GM11168 (cell line): Measurements from ENCODE around the gene TSEN34.

Experiments used
- in situ Hi-C: fragments of 300-500 bp; cut with MboI; formaldehyde crosslinking; loops from one replicate; pipeline ENCODE4 v1.12.0; 2022; ENCODE audit warnings: low sequenced_read_pairs; ENCODE audit not compliant: unreplicated experiment

The TSEN34 gene

DNA sequence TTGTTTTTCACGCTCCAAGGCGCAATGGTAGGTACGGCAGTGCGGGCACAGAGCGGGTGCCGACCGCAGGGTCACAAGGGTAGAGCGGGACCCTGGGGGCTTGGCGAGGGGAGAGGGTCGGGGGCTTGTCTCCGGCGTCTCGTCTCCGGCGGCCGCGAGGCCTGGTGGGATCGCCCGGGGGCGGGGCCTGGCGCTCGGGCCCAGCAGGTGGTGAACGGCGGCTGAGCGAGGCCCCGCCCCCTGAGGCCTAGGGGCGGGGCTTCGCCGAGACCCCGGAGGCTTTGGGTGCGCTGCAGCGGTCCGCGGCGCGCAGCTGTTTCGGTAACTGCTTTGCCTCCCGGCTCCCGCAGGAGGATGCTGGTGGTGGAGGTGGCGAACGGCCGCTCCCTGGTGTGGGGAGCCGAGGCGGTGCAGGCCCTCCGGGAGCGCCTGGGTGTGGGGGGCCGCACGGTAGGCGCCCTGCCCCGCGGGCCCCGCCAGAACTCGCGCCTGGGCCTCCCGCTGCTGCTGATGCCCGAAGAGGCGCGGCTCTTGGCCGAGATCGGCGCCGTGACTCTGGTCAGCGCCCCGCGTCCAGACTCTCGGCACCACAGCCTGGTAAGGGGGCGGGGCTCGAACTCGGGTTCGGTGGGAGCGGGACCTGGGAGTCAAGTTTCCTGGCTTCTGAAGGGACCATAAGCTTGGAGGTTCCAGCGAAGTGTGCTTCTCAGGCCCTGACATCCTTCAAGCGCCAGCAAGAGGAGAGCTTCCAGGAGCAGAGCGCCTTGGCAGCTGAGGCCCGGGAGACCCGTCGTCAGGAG, at the start of gene TSEN34:
Gene TSEN34, plus strand, starts transcription at position 298 of the 800 bp plus-strand sequence. Its CDS starts 57 bp downstream, at position 355.
- in situ Hi-C loops = no loop called here

DNA sequence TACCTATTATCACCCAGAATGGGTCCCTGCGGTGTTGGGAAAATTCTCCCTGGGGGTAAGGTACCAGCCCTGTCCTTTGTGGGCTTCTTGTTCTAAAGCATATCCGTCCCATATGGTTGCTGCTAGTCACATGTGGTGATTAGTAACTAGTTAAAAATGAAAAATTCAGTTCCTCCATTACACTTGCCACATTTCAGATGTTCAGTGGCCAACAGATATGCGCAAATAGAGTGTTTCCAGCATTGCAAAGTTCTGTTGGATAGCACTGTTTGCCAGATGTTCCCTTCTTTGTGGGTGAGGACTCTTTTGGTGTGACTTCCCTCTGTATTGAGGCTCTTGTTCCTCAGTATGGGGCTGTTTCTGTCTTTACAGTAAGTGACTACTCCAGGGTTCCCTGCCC, 49.8 kb upstream of the TSEN34 start:
- in situ Hi-C loops = no loop called here

DNA sequence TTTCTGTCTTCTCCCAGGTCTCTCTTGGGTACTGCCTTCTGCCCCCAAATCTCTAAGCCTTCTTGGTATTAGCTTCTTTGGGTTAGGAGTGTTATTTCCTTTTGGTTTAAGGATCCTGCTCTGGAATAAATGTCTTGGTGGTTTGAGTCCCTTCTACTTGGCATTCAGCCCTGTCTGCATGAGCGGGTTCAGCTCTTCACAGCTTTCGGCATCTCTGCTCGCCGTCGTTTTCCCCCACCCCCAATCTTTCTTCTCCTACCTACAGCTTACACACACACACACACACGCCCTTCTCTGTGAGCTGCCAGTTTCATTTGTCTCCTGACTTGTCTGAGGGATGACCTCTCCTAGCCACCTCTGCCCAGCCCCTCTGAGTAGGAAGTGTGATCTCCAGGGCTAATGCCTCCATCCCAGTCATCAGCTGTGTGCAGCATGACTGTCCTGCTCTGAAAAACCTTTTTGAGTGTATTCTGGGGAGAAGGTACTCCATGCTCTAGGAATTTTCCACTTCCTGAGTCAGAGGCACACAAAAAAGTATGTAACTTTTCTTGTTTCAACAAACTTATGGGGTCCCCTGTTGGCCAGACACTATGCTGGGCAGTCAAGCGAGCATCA, 48.8 kb upstream of the TSEN34 start:
- in situ Hi-C loops = no loop called here

DNA sequence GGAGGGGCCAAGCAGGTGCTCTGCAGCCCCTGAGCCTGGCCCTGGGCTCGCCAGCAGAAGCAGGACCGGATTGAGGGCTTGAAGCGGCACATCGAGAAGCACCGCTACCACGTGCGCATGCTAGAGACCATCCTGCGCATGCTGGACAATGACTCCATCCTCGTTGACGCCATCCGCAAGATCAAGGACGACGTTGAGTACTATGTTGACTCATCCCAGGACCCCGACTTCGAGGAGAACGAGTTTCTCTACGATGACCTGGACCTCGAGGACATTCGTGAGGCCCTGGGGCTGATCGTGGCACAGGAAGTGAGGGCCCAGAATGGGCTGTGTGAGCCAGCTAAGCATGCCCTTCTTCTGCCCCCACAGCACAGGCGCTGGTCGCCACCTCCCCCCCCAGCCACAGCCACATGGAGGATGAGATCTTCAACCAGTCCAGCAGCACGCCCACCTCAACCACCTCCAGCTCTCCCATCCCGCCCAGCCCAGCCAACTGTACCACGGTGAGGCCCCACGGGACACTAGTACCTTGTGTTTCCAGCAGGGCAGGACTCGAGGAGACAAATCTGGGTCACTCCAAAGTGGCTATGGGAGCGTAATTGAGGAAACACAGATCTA, 45.5 kb upstream of the TSEN34 start:
- in situ Hi-C loops = no loop called here

DNA sequence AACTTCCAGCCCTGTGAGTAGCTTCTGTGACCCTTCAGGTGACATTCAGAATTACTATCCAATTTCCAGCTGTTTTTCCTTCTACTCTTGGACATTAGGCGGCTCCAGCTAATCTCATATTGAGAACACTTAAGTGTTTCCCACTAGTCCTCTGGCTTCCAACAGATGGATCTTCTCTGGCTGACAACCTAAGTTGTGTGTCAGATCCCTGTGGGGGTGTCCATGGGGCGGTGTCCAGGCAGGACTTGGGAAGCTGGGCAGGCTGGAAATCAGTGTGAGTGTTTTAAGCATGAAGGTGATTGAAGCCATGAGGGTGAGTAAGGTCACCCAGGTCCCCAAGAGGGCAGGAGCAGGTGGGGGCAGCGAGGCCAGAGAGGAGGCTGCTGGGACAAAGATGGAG, 43.4 kb upstream of the TSEN34 start:
- in situ Hi-C loops = no loop called here

DNA sequence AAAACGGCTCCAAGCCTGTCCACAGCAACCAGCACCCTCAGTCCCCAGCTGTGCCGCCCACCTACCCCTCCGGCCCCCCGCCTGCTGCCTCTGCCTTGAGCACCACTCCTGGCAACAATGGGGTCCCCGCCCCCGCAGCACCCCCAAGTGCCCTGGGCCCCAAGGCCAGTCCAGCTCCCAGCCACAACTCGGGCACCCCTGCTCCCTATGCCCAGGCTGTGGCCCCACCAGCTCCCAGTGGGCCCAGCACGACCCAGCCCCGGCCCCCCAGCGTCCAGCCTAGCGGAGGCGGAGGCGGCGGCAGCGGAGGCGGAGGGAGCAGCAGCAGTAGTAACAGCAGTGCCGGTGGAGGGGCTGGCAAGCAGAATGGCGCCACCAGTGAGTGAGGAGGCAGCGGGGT, 43.0 kb upstream of the TSEN34 start:
- in situ Hi-C loops = no loop called here

DNA sequence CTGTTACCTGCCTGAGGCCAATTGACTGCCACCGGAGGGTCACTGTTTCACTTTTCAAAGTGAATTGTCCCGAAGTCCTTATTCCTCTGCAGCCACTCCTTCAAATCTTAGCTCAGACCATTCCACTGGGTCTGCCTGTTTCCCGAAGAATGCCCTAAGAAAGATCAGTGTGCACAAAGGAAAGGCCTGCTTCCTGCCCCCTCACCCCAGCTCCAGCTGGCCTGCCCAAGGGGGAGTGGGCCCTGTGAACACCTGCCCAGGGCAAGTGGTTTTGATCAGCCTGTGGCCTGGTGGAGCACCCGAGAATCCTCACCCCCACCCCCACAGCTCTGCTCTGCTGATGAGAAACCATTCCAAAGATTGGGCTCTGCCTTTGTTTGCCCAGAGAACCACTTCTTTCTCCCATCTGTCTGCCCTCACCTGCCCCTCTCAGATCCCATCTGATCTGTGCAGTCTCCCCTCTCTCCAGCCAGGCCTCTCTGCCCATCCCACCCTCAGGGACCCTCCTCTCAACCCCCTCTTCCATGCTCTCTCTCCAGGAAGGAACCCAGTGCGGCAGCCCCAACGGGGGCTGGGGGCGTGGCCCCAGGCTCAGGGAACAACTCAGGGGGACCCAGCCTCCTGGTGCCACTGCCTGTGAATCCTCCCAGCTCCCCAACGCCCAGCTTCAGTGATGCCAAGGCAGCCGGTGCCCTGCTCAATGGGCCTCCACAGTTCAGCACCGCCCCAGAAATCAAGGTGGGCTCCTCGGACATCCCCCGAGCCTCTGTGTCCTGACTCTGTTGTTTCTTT, 41.9 kb upstream of the TSEN34 start:
- in situ Hi-C loops = no loop called here

DNA sequence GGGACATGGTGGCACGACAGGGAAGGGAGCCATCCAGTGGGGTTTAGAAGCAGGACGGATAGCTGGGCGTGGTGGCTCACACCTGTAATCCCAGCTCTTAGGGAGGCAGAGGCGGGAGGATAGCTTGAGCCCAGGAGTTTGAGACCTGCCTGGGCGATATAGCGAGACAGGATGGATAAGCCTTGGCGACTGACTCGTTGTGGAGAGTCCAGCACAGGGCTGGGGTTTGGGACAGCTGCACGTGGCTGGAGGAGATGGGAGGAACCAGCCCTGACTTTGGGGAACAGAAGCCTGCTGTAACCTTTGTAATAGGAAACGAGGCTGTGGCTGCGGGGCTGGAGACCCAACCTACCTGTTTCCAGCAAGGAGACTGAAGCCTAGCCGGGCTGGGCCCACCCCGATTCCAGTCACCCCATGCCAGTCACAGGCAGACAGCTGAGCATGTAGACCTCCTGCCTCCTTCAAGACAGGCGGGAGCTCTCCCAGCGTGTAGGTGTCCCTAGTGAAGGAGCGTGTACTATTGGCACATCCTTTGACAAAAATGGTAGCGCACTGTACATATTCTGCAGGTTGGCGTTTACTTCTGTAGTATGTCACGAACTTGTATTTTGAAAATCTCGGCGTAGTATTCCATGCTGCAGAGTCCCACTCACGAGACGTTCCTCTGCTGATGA, 39.6 kb upstream of the TSEN34 start:
- in situ Hi-C loops = no loop called here

DNA sequence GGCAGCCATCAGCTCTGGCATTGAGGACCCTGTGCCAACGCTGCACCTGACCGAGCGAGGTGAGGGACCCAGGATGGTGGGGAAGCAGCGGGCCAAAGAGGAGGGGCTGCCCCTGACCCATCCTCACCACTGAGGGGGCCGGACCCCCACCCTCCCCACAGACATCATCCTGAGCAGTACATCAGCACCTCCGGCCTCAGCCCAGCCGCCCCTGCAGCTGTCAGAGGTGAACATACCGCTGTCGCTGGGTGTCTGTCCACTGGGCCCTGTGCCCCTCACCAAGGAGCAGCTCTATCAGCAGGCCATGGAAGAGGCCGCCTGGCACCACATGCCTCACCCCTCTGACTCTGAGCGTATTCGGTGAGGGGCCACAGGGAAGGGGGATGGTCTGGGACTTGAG, 38.8 kb upstream of the TSEN34 start:
- in situ Hi-C loops = no loop called here

DNA sequence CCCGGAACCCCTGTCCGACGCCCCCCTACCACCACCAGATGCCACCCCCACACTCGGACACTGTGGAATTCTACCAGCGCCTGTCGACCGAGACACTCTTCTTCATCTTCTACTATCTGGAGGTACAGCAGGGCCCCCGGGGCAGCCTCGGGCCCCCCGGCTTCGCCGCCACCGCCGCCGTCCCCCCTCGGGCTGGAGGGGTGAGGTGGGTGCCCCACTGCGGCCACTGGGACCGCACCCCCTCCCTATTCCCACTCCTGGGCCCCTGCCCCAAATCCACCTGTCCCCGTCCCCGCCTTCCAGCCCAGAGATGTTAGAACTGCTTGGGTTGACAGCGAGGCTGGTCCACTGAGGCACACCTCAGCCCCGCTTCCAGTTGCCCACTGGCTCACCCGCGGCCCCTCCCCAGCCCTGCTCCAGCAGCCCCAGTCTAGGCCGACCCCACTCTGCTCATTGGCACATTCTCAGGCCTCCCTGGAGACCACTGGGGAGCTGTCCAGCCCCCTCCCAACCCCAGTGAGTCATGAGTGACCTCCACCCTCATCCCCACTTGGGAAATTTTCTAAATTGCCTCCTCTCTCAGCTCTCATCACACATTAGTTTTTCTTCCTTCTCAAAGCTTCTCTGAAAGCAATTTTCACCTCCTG, 38.1 kb upstream of the TSEN34 start:
- in situ Hi-C loops = no loop called here

DNA sequence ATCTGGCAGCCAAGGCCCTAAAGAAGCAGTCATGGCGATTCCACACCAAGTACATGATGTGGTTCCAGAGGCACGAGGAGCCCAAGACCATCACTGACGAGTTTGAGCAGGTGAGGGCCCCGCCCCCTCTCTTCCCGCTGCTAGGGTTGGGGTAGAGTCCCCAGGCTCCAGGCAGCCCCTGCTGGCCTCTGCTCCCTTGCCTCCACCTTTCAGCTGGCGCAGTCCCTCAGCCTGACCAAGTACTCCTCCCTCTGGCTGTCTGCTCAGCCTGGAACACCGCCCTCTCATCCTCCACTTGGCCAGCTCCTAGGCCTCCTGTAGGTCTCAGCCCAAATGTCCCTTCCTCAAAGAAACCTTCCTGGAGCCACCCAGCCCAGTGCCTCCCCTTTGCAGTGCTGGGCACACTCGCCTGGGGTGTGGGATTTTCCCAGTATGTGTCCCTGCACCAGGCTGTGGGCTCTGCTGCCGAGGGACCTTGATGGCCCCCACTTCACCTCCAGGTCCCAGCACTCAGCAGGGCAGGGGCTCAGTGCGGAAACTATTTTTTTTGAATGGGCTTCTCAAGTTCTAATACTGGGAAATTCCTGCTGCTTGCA, 37.3 kb upstream of the TSEN34 start:
- in situ Hi-C loops = no loop called here

DNA sequence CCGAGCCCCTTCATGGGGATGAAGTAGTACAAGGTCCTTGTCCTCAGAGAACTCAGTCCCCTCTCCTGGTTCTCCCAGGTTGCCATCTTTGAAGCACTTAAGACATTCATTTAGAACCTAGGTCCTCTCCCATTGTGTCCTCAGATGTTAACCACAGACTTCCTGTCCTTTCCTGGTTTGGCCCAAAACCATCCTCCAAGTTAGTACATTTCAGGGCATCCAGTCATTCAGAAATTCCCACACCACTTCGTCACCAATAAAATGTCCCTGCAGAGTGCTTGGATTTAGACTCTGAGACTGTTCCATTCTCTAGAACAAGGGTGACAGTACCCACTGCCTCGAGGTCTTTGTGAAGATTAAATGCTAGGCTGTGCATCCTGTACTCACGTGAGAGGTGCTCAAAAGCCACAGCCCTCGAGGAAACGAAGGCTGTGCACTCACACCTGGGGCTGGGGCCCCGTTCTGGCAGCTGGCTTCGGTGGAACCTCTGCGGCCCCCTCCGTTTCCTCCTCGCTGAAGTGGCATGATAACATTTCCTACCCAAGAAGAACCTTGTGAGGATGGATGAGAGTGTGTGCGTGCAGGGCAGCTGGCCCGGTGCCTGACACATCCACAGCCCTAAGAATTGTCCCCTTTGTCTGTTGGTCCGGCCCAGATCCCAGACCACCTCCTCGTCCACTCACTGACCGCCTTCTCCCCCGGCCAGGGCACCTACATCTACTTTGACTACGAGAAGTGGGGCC, 36.3 kb upstream of the TSEN34 start:
- in situ Hi-C loops = no loop called here

DNA sequence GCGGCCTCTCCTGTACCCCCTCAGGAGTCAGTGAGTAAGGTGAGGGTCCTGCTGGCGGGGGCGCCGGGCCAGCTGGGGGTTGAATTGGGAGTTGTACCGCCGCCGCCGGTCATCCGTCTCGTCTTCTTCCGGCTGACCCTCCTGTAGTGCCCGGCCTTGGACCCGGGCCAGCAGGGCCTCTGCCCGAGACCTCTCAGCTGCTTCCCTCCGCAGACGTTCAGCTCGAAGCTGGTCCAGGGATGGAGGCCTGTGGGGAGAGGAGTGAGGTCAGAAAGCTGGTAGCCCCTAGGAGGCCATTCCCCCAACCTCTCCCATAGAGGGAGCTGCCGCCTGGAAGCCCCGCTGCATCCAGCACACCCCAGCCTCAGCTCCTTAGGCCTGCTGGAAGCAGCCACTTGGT, 35.4 kb upstream of the TSEN34 start:
- in situ Hi-C loops = no loop called here

DNA sequence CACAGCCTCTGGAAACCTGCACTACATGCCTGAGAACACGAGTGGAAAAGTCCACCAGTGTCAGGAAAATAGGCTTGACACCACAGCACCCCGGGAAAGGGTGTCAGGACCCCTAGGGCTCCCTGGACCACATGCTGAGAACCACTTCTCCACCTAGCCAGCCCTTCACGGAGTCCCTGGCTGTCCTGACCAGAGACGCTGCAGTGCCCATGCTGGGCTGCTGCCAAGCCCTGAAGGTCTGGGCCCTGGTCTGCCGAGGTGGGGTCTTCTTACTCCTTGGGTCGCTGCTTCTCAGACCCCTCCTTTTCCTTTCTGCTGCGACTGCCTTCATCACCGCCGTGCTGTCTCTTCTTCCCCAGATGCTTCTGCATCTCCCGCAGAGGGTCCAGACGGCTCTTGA, 34.6 kb upstream of the TSEN34 start:
- in situ Hi-C loops = no loop called here

DNA sequence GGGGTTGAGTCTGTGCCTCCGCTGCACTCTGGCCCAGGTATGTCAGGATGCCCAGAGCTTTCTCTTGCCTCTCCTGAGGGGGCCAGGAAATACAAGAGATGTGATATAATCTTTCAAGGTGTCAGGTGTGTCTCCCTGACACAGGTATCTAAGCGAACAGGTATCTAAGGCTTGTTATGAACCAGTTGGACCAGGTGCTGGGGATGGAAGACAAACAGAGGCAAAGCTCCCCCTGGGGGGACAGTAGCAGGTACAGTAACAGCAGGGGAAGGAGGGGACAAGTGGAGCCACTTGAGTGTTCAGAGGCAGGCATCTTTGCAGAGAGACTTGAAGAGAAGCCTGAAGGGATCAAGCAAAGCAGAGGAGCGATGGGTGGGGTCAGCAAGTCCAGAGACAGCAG, 34.2 kb upstream of the TSEN34 start:
- in situ Hi-C loops = no loop called here

DNA sequence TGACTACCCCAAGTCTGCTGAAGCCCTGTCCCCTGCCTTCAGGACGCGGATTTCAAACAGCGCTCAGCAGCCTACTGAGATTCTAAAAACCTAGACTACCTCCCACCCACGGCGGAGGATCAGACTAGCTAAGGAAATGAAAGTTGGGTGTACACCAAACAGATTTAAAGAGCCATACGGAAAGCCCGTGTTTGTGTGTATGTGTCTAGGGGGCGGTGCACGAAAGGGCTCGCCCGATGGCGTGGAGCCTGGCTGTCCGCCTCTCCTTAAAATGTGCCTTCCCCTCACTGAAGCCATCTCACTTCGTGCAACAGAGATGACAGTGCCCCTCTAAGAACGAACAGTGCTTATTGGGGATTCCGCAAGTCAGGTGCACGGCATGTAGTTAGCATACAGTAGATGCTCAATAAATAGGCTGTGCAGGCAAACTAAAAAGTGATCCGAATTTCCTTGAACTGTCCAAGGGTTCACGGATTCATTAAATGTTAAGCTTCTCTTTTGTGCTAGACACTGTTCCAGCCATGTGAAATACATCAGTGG, 32.2 kb upstream of the TSEN34 start:
- in situ Hi-C loops = no loop called here

DNA sequence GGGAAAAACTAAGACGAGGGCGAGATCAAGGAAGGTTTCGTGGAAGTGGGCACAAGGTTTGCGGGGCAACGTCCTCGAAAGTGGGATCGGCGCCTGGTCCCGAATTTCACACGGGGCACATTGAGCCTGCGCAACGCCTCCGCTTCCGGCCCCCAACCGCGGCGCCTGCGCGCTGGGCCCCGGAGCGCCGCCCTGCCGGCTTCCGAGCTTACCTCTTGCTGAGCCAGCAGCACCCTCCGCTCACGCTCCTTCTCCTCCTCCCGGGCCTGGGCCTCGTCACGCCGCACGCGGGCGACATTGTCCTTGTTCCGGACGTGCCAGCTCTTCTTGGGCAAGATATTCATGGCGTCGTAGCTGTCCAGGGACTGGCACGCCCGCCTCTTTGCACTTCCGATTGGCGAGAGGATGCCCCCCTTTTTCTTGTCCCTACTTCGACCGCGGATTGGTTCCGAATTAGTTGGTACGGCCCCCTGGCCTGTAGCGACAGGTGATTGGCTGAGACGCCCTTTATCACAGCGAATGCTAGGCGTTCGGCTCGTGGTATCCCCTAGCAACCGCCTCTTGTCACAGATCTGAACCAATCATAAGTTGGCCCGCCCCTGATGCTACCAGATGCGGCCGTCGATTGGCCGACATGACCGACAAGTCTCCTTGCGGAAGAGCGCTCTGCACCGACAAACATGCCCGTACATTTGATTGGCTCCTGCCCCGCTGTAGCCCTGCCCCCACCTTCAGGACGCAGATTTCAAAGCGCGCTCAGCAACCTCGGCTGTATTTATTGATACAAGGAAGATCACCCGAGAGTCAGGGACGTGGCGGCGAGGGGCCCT, 31.5 kb upstream of the TSEN34 start, which contains the start of gene LENG1:
Gene LENG1, minus strand, starts transcription at position 370 of the 830 bp plus-strand sequence. Its CDS starts 26 bp downstream, at position 344.
- in situ Hi-C loops = no loop called here
